ENCODE data around the gene ESYT2. TPM values are rescaled to one million over a fixed set of nuclear protein-coding genes. Genes with fewer than 3 reads are reported as not detected.

ESYT2 gene
- total RNA-seq, 1 donor from 2014 or later: 62.4 TPM

DNA sequence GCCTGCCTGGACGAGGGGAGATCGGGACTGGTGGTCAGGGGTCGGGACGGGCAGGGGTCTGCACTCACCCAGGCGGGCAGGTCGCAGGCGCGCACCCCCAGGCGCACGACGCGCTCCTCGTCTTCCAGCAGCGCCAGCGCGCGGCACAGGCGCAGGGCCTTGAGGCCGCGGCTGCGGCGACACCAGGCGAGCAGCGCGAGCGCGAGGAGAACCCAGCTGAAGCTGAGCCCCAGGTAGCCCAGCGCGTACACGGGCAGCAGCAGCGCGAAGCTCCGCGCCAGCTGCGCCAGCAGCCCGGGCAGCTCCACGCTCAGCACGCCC lies 328 bp downstream of the ESYT2 start:
- H3K9me3 Mint-ChIP-seq: no peaks in the 10 kb centered on the region
- no peak for DNase-seq (ENCODE audit: low spot score)
- H3K4me1 Mint-ChIP-seq (ENCODE audit: low read depth): peaks cover 35% of the 10 kb centered on the region
- H3K27me3 Mint-ChIP-seq (ENCODE audit: low read depth): peaks cover 6% of the 10 kb centered on the region
- H3K4me3 Mint-ChIP-seq (ENCODE audit: low read depth): peak overlapping the region; percentile 99
- peak overlapping the region; percentile 66 for H3K27ac Mint-ChIP-seq
- intact Hi-C loops (cut with micrococcal nuclease): loop anchor here (1.0 to 2.0 kb wide), 2 partner anchors 27 to 124 kb away; partner anchors contain the start of genes DYNC2I1 and NCAPG2
- H3K36me3 Mint-ChIP-seq (ENCODE audit: low read depth): peaks cover 19% of the 10 kb centered on the region

GRCh38 chr7:158828133-158829020 lies 932 bp downstream of the ESYT2 start:
- intact Hi-C loops (cut with micrococcal nuclease): loop anchor here (1.0 to 2.0 kb wide), 2 partner anchors 28 to 124 kb away; partner anchors contain the start of genes DYNC2I1 and NCAPG2
- Mint-ChIP-seq H3K9me3 (no peaks in the 10 kb centered on the region), H3K36me3 (ENCODE audit: low read depth) (peaks cover 21% of the 10 kb centered on the region), H3K27me3 (ENCODE audit: low read depth) (peaks cover 6% of the 10 kb centered on the region), H3K27ac (peak overlapping the region; percentile 96), H3K4me1 (ENCODE audit: low read depth) (peaks cover 39% of the 10 kb centered on the region), H3K4me3 (ENCODE audit: low read depth) (peak overlapping the region; percentile 99)
- DNase-seq (ENCODE audit: low spot score): peak; percentile 18

- peaks cover 40% of the 10 kb centered on the region for H3K4me1 Mint-ChIP-seq (ENCODE audit: low read depth)
These were observed 1.7 kb downstream of the ESYT2 start for GRCh38 chr7:158827411-158828132.

GRCh38 chr7:158825628-158826289 lies 3.5 kb downstream of the ESYT2 start:
- Mint-ChIP-seq H3K9me3 (no peaks in the 10 kb centered on the region), H3K4me1 (ENCODE audit: low read depth) (peaks cover 53% of the 10 kb centered on the region), H3K27ac (peak overlapping the region; percentile 81), H3K36me3 (ENCODE audit: low read depth) (peaks cover 22% of the 10 kb centered on the region), H3K4me3 (ENCODE audit: low read depth) (peak overlapping the region; percentile 57), H3K27me3 (ENCODE audit: low read depth) (no peaks in the 10 kb centered on the region)
- intact Hi-C loops (cut with micrococcal nuclease): loop anchor here (2.0 kb wide), 1 partner anchor 15 kb away; no protein-coding TSS in a partner anchor
- DNase-seq (ENCODE audit: low spot score): no peak

More at GRCh38 chr7:158827411-158828132, 1.7 kb downstream of the ESYT2 start:
- Mint-ChIP-seq H3K27me3 (ENCODE audit: low read depth) (peaks cover 6% of the 10 kb centered on the region), H3K9me3 (no peaks in the 10 kb centered on the region), H3K4me3 (ENCODE audit: low read depth) (peak overlapping the region; percentile 99), H3K36me3 (ENCODE audit: low read depth) (peaks cover 22% of the 10 kb centered on the region), H3K27ac (peak overlapping the region; percentile 96)
- intact Hi-C loops (cut with micrococcal nuclease): loop anchor here (1.0 to 2.0 kb wide), 2 partner anchors 9 to 123 kb away; partner anchors contain the start of gene NCAPG2
- no peak for DNase-seq (ENCODE audit: low spot score)

- intact Hi-C loops (cut with micrococcal nuclease): loop anchor here (2.0 to 5.0 kb wide), 3 partner anchors 13 to 167 kb away; no protein-coding TSS in a partner anchor
- peaks cover 61% of the 10 kb centered on the region for H3K4me1 Mint-ChIP-seq (ENCODE audit: low read depth)
These were observed 5.3 kb downstream of the ESYT2 start for GRCh38 chr7:158824028-158824427.

DNA sequence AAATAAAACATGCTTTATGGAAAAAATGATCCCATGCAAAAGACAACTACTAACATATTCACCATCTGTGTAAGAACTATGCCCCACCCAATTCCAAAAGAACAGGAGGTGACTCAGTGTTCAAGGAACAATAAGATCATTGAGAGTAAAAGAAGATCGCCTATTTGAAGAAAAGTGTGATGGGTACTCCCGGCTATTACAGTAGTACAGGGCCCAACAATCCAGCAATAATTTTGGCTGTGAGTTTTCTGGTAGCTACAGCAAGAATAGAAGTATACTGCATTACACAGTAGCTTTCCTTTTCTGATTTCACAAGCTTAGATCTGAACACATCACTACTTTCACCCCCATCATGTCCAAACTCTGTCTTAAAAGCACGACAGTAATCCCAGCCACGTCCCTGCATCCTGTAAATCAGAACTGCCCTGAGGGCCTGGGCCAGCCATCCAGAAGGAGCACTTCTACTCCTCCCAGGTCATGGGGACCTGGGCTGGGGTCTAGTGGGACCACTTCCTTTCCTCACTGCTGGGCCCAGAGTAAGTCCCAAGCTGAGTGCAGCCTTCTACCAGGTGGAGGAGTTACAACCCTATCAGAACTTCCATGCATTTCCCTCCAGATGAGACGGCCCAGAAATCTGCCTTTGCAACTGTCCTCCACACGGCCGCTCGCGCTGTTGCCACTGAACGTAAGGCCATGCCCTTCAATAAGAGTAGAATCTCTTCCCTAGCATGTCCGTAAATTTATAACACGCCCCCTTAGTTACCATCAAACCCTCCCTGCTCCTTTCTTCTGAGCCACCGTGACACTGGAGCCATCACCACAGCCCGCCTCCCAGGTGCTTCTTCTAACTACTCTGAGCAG lies 7.9 kb downstream of the ESYT2 start:
- no peak for DNase-seq (ENCODE audit: low spot score)
- Mint-ChIP-seq H3K4me3 (ENCODE audit: low read depth) (peak overlapping the region; percentile 72), H3K4me1 (ENCODE audit: low read depth) (peaks cover 76% of the 10 kb centered on the region), H3K27ac (peak overlapping the region; percentile 97), H3K9me3 (no peaks in the 10 kb centered on the region), H3K36me3 (ENCODE audit: low read depth) (peaks cover 15% of the 10 kb centered on the region), H3K27me3 (ENCODE audit: low read depth) (no peaks in the 10 kb centered on the region)
- intact Hi-C loops (cut with micrococcal nuclease): loop anchor here (5.0 kb wide), 2 partner anchors 44 to 164 kb away; no protein-coding TSS in a partner anchor

More at GRCh38 chr7:158824028-158824427, 5.3 kb downstream of the ESYT2 start:
- no peaks in the 10 kb centered on the region for H3K9me3 Mint-ChIP-seq
- no peaks in the 10 kb centered on the region for H3K27me3 Mint-ChIP-seq (ENCODE audit: low read depth)
- H3K36me3 Mint-ChIP-seq (ENCODE audit: low read depth): peaks cover 22% of the 10 kb centered on the region
- peak; percentile 67 for DNase-seq (ENCODE audit: low spot score)
- H3K4me3 Mint-ChIP-seq (ENCODE audit: low read depth): peak overlapping the region; percentile 33
- H3K27ac Mint-ChIP-seq: peak overlapping the region; percentile 87

DNA sequence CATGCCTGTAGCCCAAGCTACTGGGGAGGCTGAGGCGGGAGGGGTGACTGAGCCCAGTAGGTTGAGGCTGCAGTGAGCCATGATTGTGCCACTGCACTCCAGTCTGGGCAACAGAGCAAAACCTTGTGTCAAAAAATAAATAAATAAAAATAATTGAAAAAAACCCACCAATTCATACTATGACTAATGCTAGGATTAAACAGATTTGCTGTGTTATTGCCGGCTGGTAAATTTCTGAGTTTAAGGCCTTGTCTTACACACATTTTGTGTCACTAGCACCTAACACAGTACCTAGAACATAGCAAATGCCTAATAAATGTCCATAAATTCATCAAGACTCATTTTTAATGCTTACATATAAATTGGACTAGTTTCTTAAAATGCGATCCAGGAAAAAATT lies 8.7 kb downstream of the ESYT2 start:
- peaks cover 18% of the 10 kb centered on the region for H3K36me3 Mint-ChIP-seq (ENCODE audit: low read depth)
- peak overlapping the region; percentile 97 for H3K27ac Mint-ChIP-seq
- H3K4me3 Mint-ChIP-seq (ENCODE audit: low read depth): peak overlapping the region; percentile 72
- no peaks in the 10 kb centered on the region for H3K27me3 Mint-ChIP-seq (ENCODE audit: low read depth)
- intact Hi-C loops (cut with micrococcal nuclease): loop anchor here (5.0 kb wide), 2 partner anchors 43 to 163 kb away; no protein-coding TSS in a partner anchor
- H3K9me3 Mint-ChIP-seq: no peaks in the 10 kb centered on the region
- peaks cover 80% of the 10 kb centered on the region for H3K4me1 Mint-ChIP-seq (ENCODE audit: low read depth)
- no peak for DNase-seq (ENCODE audit: low spot score)

- H3K27ac Mint-ChIP-seq: peak overlapping the region; percentile 95
- H3K9me3 Mint-ChIP-seq: no peaks in the 10 kb centered on the region
- peaks cover 20% of the 10 kb centered on the region for H3K36me3 Mint-ChIP-seq (ENCODE audit: low read depth)
- H3K4me1 Mint-ChIP-seq (ENCODE audit: low read depth): peaks cover 82% of the 10 kb centered on the region
- DNase-seq (ENCODE audit: low spot score): no peak
- H3K27me3 Mint-ChIP-seq (ENCODE audit: low read depth): no peaks in the 10 kb centered on the region
- H3K4me3 Mint-ChIP-seq (ENCODE audit: low read depth): peak overlapping the region; percentile 70
- intact Hi-C loops (cut with micrococcal nuclease): loop anchor here (5.0 kb wide), 3 partner anchors 42 to 162 kb away; no protein-coding TSS in a partner anchor
These were observed 9.6 kb downstream of the ESYT2 start for GRCh38 chr7:158819571-158820203.

DNA sequence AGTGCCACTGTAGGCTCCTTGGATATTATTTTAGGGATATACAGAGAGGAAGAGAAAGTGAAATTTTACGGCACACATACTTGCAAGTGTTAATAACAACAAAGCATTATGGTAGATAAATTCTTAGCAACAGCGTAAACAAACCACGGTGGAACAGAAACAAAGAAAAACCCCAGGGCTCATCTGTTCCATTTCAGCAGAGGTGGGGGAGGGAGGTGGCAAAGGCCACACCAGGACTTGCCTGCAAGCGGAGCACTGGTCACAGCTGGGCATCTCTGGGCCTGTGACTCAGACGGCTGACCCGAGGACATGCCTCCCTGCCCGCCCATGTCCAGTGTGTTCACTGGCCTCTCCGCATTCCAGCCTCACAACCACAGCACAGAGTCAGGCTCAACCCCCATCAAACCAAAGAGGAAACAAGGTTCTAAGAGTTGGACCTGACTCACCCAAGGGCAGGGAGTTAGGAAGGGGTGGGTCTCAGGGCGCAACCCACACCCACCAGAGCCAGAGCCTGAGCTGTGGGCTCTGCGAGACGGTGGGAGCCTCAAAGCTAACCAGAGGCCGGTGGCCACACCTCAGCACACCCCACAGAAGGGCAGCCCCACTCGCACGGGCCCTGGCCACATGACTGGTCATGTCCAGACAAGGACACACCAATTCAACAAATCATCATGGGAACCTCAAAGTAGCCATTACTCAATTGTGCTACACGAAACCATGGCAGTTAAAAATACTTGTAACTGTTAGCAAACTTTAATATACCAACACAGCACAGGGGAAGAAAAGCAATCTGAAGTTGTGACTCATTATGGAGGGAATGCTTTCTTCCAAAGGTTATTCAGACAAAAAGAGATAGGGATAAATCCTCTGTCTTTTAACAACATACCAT lies 10.7 kb downstream of the ESYT2 start:
- peak; percentile 79 for DNase-seq (ENCODE audit: low spot score)
- Mint-ChIP-seq H3K27ac (peak overlapping the region; percentile 95), H3K9me3 (no peaks in the 10 kb centered on the region), H3K36me3 (ENCODE audit: low read depth) (peaks cover 24% of the 10 kb centered on the region), H3K4me1 (ENCODE audit: low read depth) (peaks cover 83% of the 10 kb centered on the region), H3K4me3 (ENCODE audit: low read depth) (peak overlapping the region; percentile 70), H3K27me3 (ENCODE audit: low read depth) (no peaks in the 10 kb centered on the region)
- intact Hi-C loops (cut with micrococcal nuclease): loop anchor here (1.0 to 5.0 kb wide), 2 partner anchors 9 to 159 kb away; no protein-coding TSS in a partner anchor

DNA sequence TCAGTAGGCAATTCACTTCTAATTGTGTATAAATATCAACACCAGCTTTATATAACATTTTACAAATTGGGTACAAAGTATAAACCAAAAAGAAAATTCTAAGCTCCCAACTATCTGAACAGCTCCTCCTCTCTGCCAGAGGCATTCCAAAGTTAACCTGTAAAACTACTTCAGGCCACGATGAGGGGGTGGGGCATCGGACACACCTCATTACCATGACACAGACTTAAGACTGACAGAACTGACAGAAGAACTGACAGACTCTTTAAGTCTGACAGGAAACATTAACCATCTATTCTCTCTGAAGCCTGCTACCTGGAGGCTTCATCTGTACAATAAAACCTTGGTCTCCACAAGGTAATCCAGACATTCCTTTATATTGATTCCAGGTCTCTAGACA lies 12.3 kb downstream of the ESYT2 start:
- Mint-ChIP-seq H3K36me3 (ENCODE audit: low read depth) (peaks cover 26% of the 10 kb centered on the region), H3K27ac (peak overlapping the region; percentile 95), H3K27me3 (ENCODE audit: low read depth) (no peaks in the 10 kb centered on the region), H3K4me1 (ENCODE audit: low read depth) (peaks cover 94% of the 10 kb centered on the region), H3K9me3 (no peaks in the 10 kb centered on the region), H3K4me3 (ENCODE audit: low read depth) (peak overlapping the region; percentile 23)
- no peak for DNase-seq (ENCODE audit: low spot score)
- intact Hi-C loops (cut with micrococcal nuclease): loop anchor here (5.0 kb wide), 1 partner anchor 160 kb away; no protein-coding TSS in a partner anchor

Measured in activated T-helper 2 cell treated with anti-CD3 and anti-CD28 coated beads, Interferon-gamma antibody, Interleukin-2, Interleukin-4, amounts not matched to agents 10 μg/mL and 5 μg/mL and 100 μg/mL, durations not matched to agents 14 hours and 24 hours and 36 hours (primary cell).